Mesenchymal stem cell (in vitro differentiated cells and primary cell): ENCODE data around the gene PGA3.
"Not testable (repeated sequence)": the region's sequence is repeated elsewhere in the genome, so short reads cannot be mapped to it uniquely, and the experiment has no call there.

ENCODE experiments used
- DNase-seq: peaks from one replicate; pipeline ENCODE4 v3.0.0-alpha.2; 2013
- H2AFZ ChIP-seq: one replicate; pipeline ENCODE4 v1.6.1; 2013; ENCODE audit warnings: low read depth, mild to moderate bottlenecking, control low read depth, inconsistent platforms, low read length, moderate library complexity
- H2AK5ac ChIP-seq: 2 replicates; pipeline ENCODE4 v1.6.1; 2013; ENCODE audit warnings: low read length, moderate library complexity, mild to moderate bottlenecking, inconsistent platforms; ENCODE audit not compliant: severe bottlenecking
- H2BK120ac ChIP-seq: one replicate; pipeline ENCODE4 v1.6.1; 2013; ENCODE audit warnings: low read depth, mild to moderate bottlenecking, inconsistent platforms, low read length, moderate library complexity
- H2BK12ac ChIP-seq, 2 experiments: one replicate each; pipeline ENCODE4 v1.6.1; 2013; ENCODE audit warnings: inconsistent platforms in 2 of 2, low read length in 2 of 2, mild to moderate bottlenecking in 2 of 2, moderate library complexity in 2 of 2, control low read depth in 1 of 2
- H2BK15ac ChIP-seq: one replicate; pipeline ENCODE4 v1.6.1; 2013; ENCODE audit warnings: mild to moderate bottlenecking, low read depth, inconsistent platforms; ENCODE audit not compliant: poor library complexity, severe bottlenecking
- H2BK5ac ChIP-seq: 2 replicates; pipeline ENCODE4 v1.6.1; 2013; ENCODE audit warnings: low read depth, mild to moderate bottlenecking, low read length, control low read depth, inconsistent platforms; ENCODE audit not compliant: poor library complexity, severe bottlenecking
- H3K14ac ChIP-seq, 2 experiments: one replicate each; pipeline ENCODE4 v1.6.1; 2013; ENCODE audit warnings: inconsistent platforms in 2 of 2, low read length in 2 of 2, control low read depth in 1 of 2, mild to moderate bottlenecking in 1 of 2, moderate library complexity in 1 of 2
- H3K18ac ChIP-seq, 2 experiments: one replicate each; pipeline ENCODE4 v1.6.1; 2013; ENCODE audit warnings: inconsistent platforms in 2 of 2, low read length in 2 of 2, control low read depth in 1 of 2, low read depth in 1 of 2, mild to moderate bottlenecking in 1 of 2
- H3K23ac ChIP-seq, 2 experiments: one replicate each; pipeline ENCODE4 v1.6.1; 2013; ENCODE audit warnings: inconsistent platforms in 2 of 2, low read length in 2 of 2, mild to moderate bottlenecking in 2 of 2, moderate library complexity in 2 of 2, control low read depth in 1 of 2
- H3K27ac ChIP-seq: 2 replicates; pipeline ENCODE4 v1.5.1; 2013; ENCODE audit warnings: mild to moderate bottlenecking, moderate library complexity, low read length, control low read depth, inconsistent platforms; ENCODE audit not compliant: poor library complexity, severe bottlenecking
- H3K27me3 ChIP-seq, 2 experiments: 2 replicates each; pipeline versions ENCODE4 v1.6.1 to v1.7.0; 2013; ENCODE audit warnings: low read length in 2 of 2, mild to moderate bottlenecking in 2 of 2, moderate library complexity in 2 of 2, control low read depth in 1 of 2, inconsistent platforms in 1 of 2; ENCODE audit not compliant: control insufficient read depth in 1 of 2, insufficient read depth in 1 of 2
- H3K36me3 ChIP-seq, 2 experiments: 2 replicates each; pipeline versions ENCODE4 v1.6.1 to v1.7.0; 2013; ENCODE audit warnings: low read length in 2 of 2, control low read depth in 1 of 2, inconsistent platforms in 1 of 2, low read depth in 1 of 2, mild to moderate bottlenecking in 1 of 2; ENCODE audit not compliant: insufficient read depth in 2 of 2, control insufficient read depth in 1 of 2
- H3K4ac ChIP-seq, 2 experiments: one replicate each; pipeline ENCODE4 v1.6.1; 2013; ENCODE audit warnings: inconsistent platforms in 2 of 2, low read length in 2 of 2, mild to moderate bottlenecking in 2 of 2, moderate library complexity in 2 of 2, control low read depth in 1 of 2, low read depth in 1 of 2
- H3K4me1 ChIP-seq: 2 replicates; pipeline ENCODE4 v1.6.1; 2013; ENCODE audit warnings: low read depth, low read length, control low read depth; ENCODE audit not compliant: control insufficient read depth, insufficient read depth
- H3K4me2 ChIP-seq: 2 replicates; pipeline ENCODE4 v1.6.1; 2013; ENCODE audit warnings: low read length, mild to moderate bottlenecking, inconsistent platforms; ENCODE audit not compliant: poor library complexity, severe bottlenecking
- H3K4me3 ChIP-seq, 2 experiments: 2 replicates each; pipeline versions ENCODE4 v1.5.1 to v1.7.0; 2013; ENCODE audit warnings: low read length in 2 of 2, mild to moderate bottlenecking in 2 of 2, control low read depth in 1 of 2, low read depth in 1 of 2; ENCODE audit not compliant: insufficient read depth in 1 of 2
- H3K79me1 ChIP-seq: replicated peaks from 2 replicates; pipeline ENCODE4 v1.6.1; 2013; ENCODE audit warnings: mild to moderate bottlenecking, control low read depth, low read length, inconsistent platforms; ENCODE audit not compliant: poor library complexity, severe bottlenecking
- H3K9ac ChIP-seq: 2 replicates; pipeline ENCODE4 v1.7.0; 2013; ENCODE audit warnings: mild to moderate bottlenecking, low read length, moderate library complexity
- H3K9me3 ChIP-seq: 2 replicates; pipeline ENCODE4 v1.7.0; 2013; ENCODE audit warnings: mild to moderate bottlenecking, low read length; ENCODE audit not compliant: control insufficient read depth
- H4K8ac ChIP-seq: one replicate; pipeline ENCODE4 v1.6.1; 2013; ENCODE audit warnings: inconsistent platforms, mild to moderate bottlenecking, low read length, moderate library complexity
- H4K91ac ChIP-seq: one replicate; pipeline ENCODE4 v1.6.1; 2013; ENCODE audit warnings: mild to moderate bottlenecking, low read length, inconsistent platforms
- WGBS: methylation state at CpG from one replicate; pipeline ENCODE4 v1.1.7; 2013; ENCODE audit warnings: mixed read lengths; 5-methylcytosine and 5-hydroxymethylcytosine counted together

Gene PGA3

DNA sequence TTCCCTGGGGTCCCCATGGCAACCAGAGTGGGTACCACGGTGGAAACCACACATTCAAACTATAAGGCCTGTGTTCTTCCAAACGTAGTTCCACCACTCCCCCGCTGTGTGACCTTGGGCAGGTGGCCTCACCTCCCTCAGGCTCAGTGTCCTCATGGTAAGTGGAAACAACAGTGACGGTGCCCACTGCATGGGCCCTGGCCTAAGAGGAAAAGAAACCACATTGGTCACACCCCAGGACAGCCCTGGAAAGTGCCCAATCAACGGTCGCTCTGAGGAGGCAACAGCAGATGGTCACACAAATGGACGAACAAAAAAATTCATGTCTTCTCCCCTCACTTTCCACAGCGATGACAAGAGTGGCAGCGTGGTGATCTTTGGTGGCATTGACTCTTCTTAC is 44.8 kb downstream of the PGA3 start:
- not testable (repeated sequence) for H3K4me1 ChIP-seq, H3K14ac ChIP-seq, H3K4me3 ChIP-seq, H3K27ac ChIP-seq, H3K9me3 ChIP-seq, DNase-seq, H4K91ac ChIP-seq, H3K18ac ChIP-seq, H3K4ac ChIP-seq, H2BK5ac ChIP-seq, H2AK5ac ChIP-seq, H2AFZ ChIP-seq, H3K23ac ChIP-seq, H3K36me3 ChIP-seq, H2BK12ac ChIP-seq, H3K27me3 ChIP-seq, H2BK120ac ChIP-seq, H4K8ac ChIP-seq, H3K79me1 ChIP-seq, H2BK15ac ChIP-seq, H3K4me2 ChIP-seq, H3K9ac ChIP-seq
- 81% methylated on average over 7 of the region's 9 CpGs for WGBS

DNA sequence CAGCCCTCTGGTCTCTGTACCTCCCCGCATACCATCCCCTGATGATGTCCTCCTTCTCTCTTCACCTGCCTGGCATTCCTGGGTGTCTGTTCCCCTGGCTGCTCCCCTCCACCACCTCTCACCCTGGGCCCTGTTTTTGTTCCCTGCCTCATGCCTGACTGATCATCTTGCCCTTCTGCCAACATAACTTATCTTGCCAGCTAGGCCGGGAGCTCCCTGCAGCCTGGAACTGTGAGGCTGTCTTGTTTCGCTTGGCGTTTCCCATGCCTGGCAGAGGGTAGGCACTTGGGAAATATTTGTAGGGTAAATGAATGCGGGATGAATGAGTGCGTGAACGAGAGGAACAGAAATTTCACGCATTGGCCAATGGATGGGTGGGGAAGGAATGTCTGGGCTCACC is 45.9 kb downstream of the PGA3 start:
- not testable (repeated sequence) for H3K79me1 ChIP-seq, H3K36me3 ChIP-seq, H3K18ac ChIP-seq, H3K14ac ChIP-seq, H2BK15ac ChIP-seq, H3K4me1 ChIP-seq, H2BK12ac ChIP-seq, H3K4me2 ChIP-seq, H2BK5ac ChIP-seq, H4K91ac ChIP-seq, H3K27ac ChIP-seq, H3K23ac ChIP-seq, H3K27me3 ChIP-seq, H3K4ac ChIP-seq, H3K9ac ChIP-seq, DNase-seq, H3K4me3 ChIP-seq, H2AFZ ChIP-seq, H2BK120ac ChIP-seq, H3K9me3 ChIP-seq, H4K8ac ChIP-seq, H2AK5ac ChIP-seq
- 86% methylated on average over 8 of the region's 8 CpGs for WGBS

DNA sequence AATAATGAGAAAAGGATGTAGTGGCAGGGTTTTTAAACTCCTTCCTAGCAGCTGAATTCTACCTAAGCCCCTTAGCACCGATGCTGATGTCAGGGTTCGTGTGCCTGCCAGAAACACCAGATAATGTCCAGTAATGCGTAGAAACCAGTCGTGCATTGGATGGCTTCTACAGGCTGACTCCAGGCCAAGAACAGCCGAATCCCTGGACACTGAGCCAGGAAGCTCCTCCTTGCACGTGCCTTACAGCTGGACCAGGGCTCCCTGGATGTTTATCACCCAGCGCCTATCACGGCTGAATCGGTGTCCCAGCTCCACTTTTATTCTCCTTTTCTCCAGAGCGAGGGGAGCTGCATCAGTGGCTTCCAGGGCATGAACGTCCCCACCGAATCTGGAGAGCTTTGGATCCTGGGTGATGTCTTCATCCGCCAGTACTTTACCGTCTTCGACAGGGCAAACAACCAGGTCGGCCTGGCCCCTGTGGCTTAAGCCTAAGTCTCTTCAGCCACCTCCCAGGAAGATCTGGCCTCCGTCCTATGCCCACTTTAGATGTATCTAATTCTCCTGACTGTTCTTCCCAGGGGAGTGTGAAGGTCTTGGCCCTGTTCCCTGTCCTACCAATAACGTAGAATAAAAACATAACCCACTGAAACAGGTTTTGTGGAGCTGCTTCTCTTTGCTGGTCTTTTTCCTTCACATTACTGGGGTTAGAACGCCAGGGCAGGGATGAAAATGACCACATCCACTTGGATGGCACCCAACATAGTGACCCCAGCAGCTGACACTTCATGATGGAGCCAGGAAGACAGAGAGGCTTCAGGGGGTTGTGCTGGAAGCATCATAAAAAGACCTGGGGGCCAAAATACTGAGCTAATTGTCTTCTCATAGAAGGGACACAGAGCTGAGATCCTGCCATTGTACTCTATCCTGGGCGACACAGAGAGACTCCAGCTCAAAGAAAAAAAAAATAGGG is 47.8 kb downstream of the PGA3 start:
- not testable (repeated sequence) for H3K4me2 ChIP-seq

DNA sequence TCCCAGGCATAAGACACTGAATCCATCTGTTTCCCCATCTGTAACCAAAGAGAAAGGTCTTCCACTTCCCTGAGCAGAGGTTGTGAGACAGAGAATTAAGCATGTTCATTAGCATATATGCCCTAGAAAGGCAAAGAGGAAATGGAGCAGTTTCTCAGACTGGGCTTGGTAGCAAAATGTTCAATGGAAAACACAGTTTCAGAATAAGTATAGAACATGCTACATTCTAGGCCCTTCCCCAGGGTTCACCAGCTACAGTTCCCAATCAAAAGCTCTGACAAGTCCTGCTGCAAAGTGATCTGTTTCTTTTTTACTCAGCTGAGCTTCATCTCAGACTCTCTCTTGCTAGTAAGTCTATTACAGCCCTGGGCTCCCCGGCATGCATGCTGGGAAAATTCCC is 49.0 kb downstream of the PGA3 start:
- H3K79me1 ChIP-seq, H2BK12ac ChIP-seq, H3K4me3 ChIP-seq, H3K27me3 ChIP-seq, H2BK5ac ChIP-seq, H3K23ac ChIP-seq, H4K8ac ChIP-seq, H3K14ac ChIP-seq, H3K4ac ChIP-seq, H4K91ac ChIP-seq, H2AFZ ChIP-seq, H2BK120ac ChIP-seq, H3K9me3 ChIP-seq, H3K9ac ChIP-seq, H3K27ac ChIP-seq, H2BK15ac ChIP-seq, H3K4me2 ChIP-seq, DNase-seq, H3K18ac ChIP-seq, H2AK5ac ChIP-seq, H3K4me1 ChIP-seq: not testable (repeated sequence)
- H3K36me3 ChIP-seq: peaks cover 5 to 11% of the 10 kb centered on the region in 2 experiments
- 60% methylated on average over 1 of the region's 1 CpG for WGBS

More for the DNA sequence above, 47.8 kb downstream of the PGA3 start:
- H3K9ac ChIP-seq, DNase-seq, H3K79me1 ChIP-seq, H3K27ac ChIP-seq, H2BK5ac ChIP-seq, H3K4ac ChIP-seq, H3K27me3 ChIP-seq, H4K8ac ChIP-seq, H2BK15ac ChIP-seq, H2BK120ac ChIP-seq, H2AK5ac ChIP-seq, H4K91ac ChIP-seq, H3K36me3 ChIP-seq, H3K23ac ChIP-seq, H2AFZ ChIP-seq, H3K9me3 ChIP-seq, H2BK12ac ChIP-seq, H3K4me1 ChIP-seq, H3K18ac ChIP-seq, H3K4me3 ChIP-seq: not testable (repeated sequence)
- 87% methylated on average over 18 of the region's 20 CpGs for WGBS
- H3K14ac ChIP-seq: peak overlapping the region in 1 of 2 experiments; percentile 46
